Activated effector memory CD4-positive, alpha-beta T cell treated with anti-CD3 and anti-CD28 coated beads, Interleukin-2, amount 50 U/mL, for 16 hours (primary cell): ENCODE results near the gene TNFRSF18.

ENCODE experiments used
- DNase-seq: peaks from one replicate; pipeline ENCODE4 v3.0.0-alpha.2; 2020

TNFRSF18 gene

DNA sequence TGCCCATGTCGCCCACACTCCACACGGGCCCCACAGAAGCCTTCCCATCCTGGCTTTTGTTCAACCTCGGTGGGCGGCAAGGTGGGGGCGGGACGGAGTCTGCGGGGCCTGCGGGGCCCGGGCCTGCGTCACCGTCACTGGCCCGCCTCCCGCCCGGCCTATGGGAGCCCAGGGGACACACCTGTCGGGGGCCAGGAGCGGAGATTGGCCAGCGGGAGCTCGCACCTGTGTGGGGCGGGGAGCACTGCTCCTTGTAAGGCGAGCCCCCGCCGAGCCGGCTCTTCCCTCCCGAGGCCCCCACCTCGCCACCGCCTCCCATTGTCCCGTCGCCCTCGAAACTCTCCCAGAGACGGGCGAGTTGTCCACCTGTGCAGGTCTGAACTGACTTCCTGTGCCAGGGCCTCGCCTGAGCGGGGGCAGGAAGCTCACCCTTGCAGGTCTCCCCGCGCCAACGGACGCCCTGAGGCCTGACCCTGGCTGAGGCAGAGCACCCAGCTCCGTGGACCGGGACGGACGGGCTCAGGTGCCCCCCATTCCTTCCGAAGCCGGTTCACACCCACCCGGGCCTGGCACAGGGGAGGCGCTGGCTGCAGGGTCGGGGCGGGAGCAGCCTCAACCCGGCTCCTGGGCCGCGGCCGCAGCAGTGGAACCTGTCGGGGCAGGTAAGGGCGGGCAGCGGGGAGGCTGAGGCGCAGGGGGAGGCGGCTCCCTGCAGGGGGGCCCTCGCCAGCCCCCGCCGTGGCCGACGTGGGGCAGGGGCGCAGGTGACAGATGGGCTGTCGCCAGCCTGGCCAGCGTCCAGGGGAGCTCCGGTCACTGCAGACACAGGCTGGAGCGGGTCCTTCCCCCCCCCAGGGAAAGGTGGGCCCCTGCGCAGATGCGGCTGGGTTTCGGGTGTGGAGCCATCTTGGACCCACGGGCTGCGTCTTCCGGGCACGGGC, 43.5 kb downstream of the TNFRSF18 start:
- DNase-seq: no peak

DNA sequence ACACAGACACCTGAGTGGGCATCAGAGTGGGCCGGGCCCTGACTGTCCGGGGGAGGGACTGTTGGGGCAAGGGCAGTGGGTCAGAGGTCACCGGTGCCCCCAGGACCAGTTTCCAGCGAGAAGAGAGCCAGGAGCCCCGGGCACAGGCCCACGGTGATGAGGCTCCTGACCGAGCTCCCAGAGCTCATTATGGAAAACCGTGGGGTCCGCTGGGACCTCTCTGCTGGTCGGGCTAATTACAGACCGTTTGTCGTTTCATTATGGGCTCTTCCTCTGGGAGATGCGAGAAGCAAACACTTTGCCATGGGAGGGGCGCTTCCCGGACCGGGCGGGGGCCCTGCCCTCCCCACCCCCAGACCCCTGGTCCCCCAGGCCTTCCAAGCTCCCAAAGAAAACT, 44.7 kb downstream of the TNFRSF18 start:
- DNase-seq: no peak

DNA sequence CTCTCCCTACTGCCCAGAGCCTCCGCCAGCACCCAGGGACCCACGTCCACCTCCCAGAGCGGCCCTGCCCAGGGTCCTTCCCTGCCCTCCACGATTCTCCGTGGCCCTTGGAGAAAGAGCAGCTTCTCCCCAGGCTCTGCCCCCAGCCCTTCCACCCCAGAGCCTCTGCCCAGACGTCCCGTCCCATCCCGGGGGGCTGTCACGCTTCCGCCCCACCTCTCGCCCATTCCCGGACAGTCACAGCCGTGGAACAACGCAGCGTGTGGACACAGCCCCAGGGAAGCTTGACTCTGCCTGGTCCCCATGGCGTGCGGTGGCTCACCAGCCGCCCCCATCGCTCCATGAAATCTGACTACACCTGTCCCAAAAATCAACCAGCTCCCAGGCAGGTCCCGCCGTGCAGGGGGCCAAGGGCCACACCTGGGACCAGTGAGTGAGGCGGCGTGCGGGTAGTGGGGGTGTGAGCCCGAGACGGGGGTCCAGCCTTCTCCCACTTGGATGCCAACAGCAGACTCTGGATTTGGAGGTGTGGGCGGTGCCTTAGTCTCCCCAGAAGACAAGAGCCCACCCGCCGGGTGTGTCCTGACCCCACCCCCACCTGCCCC, 45.2 kb downstream of the TNFRSF18 start:
- no peak for DNase-seq

DNA sequence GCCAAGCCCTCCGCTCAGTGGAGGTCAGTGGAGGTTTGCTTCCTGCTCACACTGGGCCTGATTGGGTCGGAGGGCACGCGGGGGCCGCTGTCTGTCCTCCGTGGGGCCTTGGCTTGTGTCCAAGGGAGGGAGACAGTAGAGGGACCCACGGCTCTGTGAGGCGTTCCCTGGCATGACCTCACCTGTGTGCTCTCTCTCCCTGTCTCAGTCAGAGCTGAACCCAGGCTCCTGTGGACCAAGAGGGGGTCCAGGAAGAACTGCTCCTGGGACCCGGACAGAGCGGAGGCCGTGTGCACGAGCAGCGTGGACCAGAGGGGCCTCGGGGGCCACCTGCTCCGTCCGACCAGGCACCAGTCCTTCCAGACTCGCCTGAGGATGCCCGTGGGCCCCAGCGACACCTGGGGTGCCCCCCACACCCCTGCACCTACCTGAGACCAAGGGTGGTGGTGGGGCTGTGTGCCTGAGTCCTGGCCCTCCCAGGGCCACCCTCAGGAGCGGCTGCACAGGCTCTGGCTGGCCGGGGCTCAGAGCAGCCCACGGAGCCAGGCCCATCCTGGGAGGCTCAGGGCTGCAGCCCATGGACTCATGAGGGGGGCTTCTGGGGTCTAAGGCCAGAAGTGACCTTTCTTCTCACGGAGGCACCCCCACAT, 46.0 kb downstream of the TNFRSF18 start:
- DNase-seq: no peak

DNA sequence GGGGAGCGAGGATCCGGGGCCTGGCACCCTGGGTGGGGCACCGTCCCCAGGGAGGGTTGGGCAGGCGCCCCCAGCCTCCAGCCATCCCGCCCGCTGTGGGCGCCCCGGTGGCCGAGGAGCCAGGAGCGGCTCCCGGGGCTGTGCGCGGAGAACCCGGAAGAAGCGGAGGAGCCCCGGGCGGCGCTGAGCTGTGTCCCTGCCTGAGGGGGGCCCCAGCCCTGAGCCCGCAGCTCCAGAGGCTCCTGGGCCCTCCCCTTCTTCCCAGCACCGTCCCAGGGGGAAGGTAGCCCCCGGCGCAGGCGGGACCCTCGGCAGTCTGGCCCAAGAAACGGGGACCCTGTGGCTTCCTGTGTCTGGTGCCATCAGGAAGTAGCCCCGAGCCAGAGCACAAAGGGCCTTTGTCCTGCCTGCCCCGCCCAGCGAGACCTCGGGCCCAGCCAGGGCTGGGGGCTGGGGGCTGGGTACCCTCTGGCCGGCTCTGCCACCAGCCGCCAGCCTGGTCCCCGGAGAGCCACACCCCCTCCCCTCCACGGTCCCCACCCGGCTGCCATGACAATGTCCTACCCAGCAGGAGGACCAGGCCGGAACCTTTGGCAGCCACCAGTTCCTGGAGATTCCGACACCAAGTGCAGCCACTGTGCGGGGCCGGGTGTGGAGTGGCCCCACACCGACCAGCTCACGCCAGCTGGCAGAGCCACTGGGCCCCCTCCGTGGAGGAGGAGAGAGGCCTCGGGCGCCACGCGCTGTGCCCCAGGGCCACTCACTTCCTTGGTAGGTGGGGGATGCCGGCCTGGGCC, 48.3 kb downstream of the TNFRSF18 start:
- DNase-seq: peak; percentile 75

DNA sequence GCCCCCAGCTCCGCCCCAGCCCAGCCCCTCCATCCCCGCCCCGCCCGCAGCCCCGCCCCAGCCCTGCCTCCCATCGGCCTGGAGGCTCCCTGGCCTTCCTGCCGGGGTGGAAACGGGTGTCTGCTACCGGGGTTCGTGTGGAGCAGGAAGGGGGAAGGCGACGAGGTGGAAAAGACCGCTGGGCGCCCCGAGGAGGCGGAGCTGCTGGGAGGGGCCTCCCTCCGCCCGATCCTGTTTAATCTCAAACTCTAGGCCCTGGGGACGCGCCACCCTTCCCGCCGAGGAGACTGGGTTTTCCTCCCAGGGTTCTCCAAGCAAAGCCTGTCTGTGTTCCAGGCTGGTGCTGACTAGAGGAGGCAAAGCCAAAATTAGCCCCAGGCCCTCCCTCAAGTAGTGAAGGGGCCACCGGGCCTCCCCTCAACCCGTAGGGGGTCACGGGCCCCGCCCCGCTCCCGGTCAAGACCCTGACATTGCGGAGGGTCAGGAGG, 48.9 kb downstream of the TNFRSF18 start:
- DNase-seq: peak; percentile 85

DNA sequence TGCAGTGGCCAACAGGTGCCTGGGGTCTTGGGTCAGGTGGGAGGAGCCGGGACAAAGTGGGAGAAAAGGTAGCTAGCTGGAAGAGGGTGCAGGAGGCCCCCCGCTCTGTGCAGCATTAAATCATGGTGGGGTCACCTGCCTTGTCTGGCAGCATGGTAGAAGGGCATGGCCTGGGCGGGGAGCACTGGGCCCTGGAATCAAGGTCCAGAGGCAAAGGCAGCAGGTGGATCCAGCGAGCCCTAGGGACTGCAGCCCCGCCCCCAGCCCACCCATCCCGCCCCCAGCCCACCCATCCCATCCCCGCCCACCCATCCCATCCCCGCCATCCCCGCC, 49.4 kb downstream of the TNFRSF18 start:
- no peak for DNase-seq

DNA sequence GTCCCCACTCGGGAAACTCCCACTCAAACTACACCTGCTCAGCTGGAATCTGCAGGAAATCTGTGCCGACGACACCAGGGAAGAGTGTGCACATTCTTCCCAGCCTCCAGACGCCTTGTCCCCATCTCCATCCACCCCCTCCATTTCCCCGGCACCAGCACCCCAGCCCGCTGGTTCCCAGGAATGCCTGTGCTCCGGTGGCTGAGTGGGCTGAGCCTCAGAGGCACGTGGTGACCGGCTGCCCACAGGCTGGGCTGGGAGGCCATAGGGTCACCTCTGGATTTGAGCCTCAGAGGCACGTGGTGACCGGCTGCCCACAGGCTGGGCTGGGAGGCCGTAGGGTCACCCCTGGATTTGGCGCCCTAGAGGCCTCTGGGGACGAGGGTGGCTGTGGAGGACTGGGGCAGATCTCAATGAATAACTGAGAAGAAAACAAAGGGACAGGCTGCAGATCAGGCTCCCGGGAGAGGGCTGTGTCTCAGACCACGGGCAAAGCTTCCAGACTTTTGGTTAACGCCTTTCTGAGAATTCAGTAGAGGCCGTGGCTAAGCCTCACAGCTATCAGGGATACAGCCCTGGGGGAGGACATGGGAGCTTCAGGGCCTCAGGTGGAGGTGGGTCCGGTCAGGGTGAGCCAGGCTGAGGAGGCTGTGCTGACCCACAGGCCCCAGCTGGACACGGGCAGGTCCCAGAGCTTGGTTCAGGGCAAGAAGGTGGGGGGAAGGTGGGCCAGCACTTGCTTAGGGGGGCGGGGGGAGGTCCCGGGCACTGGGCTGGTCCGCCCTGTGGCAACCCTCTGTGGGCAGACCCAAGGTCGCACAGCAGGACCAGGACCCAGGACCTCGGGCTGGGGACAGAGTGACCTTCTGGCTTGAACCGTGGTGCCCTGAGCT, 50.0 kb downstream of the TNFRSF18 start:
- no peak for DNase-seq

DNA sequence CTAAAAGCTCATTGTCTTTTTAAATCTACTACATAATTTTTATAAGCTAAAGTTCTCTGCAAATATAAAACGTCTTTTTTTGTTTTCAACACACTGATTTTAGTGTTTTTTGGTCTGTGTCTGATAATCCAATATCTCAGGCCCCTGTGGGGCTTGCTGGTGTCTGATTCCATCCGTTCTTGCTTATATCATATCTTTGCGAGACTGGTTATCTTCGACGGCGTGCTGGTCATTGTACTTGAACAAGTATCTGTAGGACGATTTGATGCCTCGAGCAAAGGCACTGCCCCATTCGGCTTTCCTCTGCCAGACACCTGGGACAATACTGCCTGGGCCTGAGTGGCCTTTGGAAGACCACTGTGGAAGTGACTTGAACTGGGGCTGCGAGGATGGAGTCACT, 51.1 kb downstream of the TNFRSF18 start:
- DNase-seq: no peak

DNA sequence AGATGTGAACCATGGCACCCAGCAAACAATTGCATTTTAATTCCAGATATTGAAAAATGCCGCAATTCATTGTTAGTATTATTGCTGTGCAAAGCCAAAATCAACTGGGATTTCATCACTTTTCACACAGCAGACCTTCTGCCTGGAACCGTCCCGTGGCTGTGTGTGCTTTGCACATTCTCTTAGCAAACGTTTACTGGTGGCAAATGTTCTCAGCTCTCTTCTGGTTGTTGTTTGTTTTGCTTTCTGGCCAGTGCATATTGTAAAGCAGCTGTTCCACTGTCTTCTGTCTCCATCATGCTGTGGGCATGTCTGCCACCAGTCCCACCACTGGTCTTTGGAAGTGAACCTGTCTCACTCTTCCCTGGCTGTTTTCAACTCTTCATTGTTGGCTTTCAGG, 52.5 kb downstream of the TNFRSF18 start:
- no peak for DNase-seq
